Lung microvascular endothelial cell (primary cell): Measurements from ENCODE around the gene ZPR1. TPM values are rescaled to one million over a fixed set of nuclear protein-coding genes. Genes with fewer than 3 reads are reported as not detected.

Source experiments
- total RNA-seq: library from RNA; depleted of rRNA; stranded (reverse); fragments of >200 nt; gene quantifications from 2 replicates; pipeline ENCODE4 v1.2.1, GENCODE V29; 2014

The ZPR1 gene
- total RNA-seq, 1 donor from 2014 or later = 18.3 TPM

Other genes starting within 250 kb of the ZPR1 start
- gene BUD13, start 15.0 kb downstream of the ZPR1 start, total RNA-seq = 9.6 and 12.5 TPM in 2 replicates
- gene APOA5, start 3.9 kb upstream of the ZPR1 start, total RNA-seq = not detected in 2 replicates
- not detected in 2 replicates for gene APOA4, start 35.3 kb upstream of the ZPR1 start, total RNA-seq
- not detected in 2 replicates for gene APOC3, start 41.9 kb upstream of the ZPR1 start, total RNA-seq
- gene APOA1, start 49.6 kb upstream of the ZPR1 start, total RNA-seq = under 0.01 TPM in 1 of 2 replicates, not detected in the other